Spleen (tissue), 11 donors: Measurements from ENCODE around the gene RMC1. TPM values are rescaled to one million over a fixed set of nuclear protein-coding genes. Genes with fewer than 3 reads are reported as not detected.

Experiments
- DNase-seq: peaks from one replicate; pipeline ENCODE4 v3.0.0-alpha.2; 2020
- H3K27ac ChIP-seq, 8 donors: fragments of 200-600 bp; sonication (generic) in 7 of 8; 1 replicate in 4 of 8; 2 replicates in 4 of 8; pipeline versions ENCODE4 v1.5.0 to v1.8.0; 2016 to 2021; ENCODE audit warnings: inconsistent platforms in 4 of 8, mild to moderate bottlenecking in 4 of 8, moderate library complexity in 1 of 8
- H3K27me3 ChIP-seq, 7 donors: fragments of 200-600 bp; sonication (generic) in 6 of 7; replicated peaks in 1 of 7; 1 replicate in 4 of 7; 2 replicates in 3 of 7; pipeline versions ENCODE4 v1.5.0 to v1.8.0; 2016 to 2021; ENCODE audit warnings: inconsistent platforms in 3 of 7, mild to moderate bottlenecking in 1 of 7
- H3K36me3 ChIP-seq, 6 donors: fragments of 200-600 bp; sonication (generic) in 5 of 6; 1 replicate in 4 of 6; 2 replicates in 2 of 6; pipeline versions ENCODE4 v1.5.0 to v1.8.0; 2016 to 2021; ENCODE audit warnings: inconsistent platforms in 2 of 6
- H3K4me1 ChIP-seq, 6 donors: fragments of 200-600 bp; sonication (generic) in 5 of 6; 1 replicate in 3 of 6; 2 replicates in 3 of 6; pipeline versions ENCODE4 v1.5.0 to v1.8.0; 2016 to 2021; ENCODE audit warnings: inconsistent platforms in 3 of 6
- H3K4me3 ChIP-seq, 8 donors: fragments of 200-600 bp; sonication (generic) in 7 of 8; 1 replicate in 4 of 8; 2 replicates in 4 of 8; pipeline versions ENCODE4 v1.5.0 to v1.8.0; 2016 to 2021; ENCODE audit warnings: inconsistent platforms in 4 of 8, mild to moderate bottlenecking in 4 of 8, moderate library complexity in 2 of 8
- H3K9me3 ChIP-seq, 8 donors: fragments of 200-600 bp; sonication (generic) in 7 of 8; 1 replicate in 4 of 8; 2 replicates in 4 of 8; pipeline versions ENCODE4 v1.5.0 to v1.8.0; 2016 to 2021; ENCODE audit warnings: inconsistent platforms in 4 of 8
- POLR2A ChIP-seq, 3 donors: fragments of 450-650 bp; IDR thresholded peaks; one replicate each; pipeline ENCODE4 v1.5.1; 2017; ENCODE audit warnings: antibody characterized with exemption in 3 of 3, mild to moderate bottlenecking in 1 of 3
- POLR2AphosphoS5 ChIP-seq, 3 donors: sonication (generic); formaldehyde crosslinking; IDR thresholded peaks; one replicate each; pipeline ENCODE4 v1.5.1; 2017; ENCODE audit warnings: antibody characterized with exemption in 3 of 3
- WGBS, 5 donors: extraction: QIAGEN DNeasy Blood & Tissue Kit in 3 of 5; methylation state at CpG; one replicate each; pipeline versions ENCODE4 v1.1.5 to v1.1.7; 2013 to 2018; 5-methylcytosine and 5-hydroxymethylcytosine counted together
- intact Hi-C: fragments of 100-400 bp; cut with DNase I; formaldehyde crosslinking; loops from one replicate; pipeline ENCODE4 v1.15.0; 2023; ENCODE audit warnings: low total_unique reads
- polyA plus RNA-seq, 3 donors: library from polyadenylated mRNA; stranded (reverse); fragments of 200-250 nt; gene quantifications; one replicate each; pipeline ENCODE4 v1.2.1, GENCODE V29; 2013
- total RNA-seq, 7 donors: library from RNA; depleted of rRNA in 3 of 7; stranded (reverse); fragments of >200 nt in 3 of 7; fragmentation: NEBNext Ultra II Directional in 4 of 7; extraction: Animal tissue kit (Norgen Biotek cat#: 25700) in 4 of 7; gene quantifications; one replicate each; pipeline versions ENCODE4 v1.1.0 to v1.2.1, GENCODE V29; 2016 to 2021
- TF ChIP-seq, protein P1 (sequence below), 11 experiments: fragments of 200-600 bp in 7 of 11; fragments of 450-650 bp in 4 of 11; sonication (generic) in 4 of 11; IDR thresholded peaks in 8 of 11; conservative IDR thresholded peaks in 3 of 11; 1 replicate in 7 of 11; 2 replicates in 4 of 11; pipeline versions ENCODE4 v1.4.0 to v1.8.0; 2016 to 2021; ENCODE audit warnings: antibody characterized with exemption in 11 of 11, inconsistent platforms in 4 of 11, mild to moderate bottlenecking in 1 of 11
- donor health status: healthy with polysubstance abuse.
- donor health status: DM: no; HTN: no; CAD: no; lungs with moderate emphysema.
- donor health status: DM: no; HTN: no; CAD: no.
- donor health status: Bipolar disorder and iron deficiency.
- donor health status: healthy.
- donor health status: DM: no; HTN: no; CAD: no.
- donor health status: DM: yes; HTN: yes; CAD: no.

Gene RMC1
- total and polyA plus RNA-seq, 10 donors, result 29.5 to 74.7 (median 45.2) TPM

DNA sequence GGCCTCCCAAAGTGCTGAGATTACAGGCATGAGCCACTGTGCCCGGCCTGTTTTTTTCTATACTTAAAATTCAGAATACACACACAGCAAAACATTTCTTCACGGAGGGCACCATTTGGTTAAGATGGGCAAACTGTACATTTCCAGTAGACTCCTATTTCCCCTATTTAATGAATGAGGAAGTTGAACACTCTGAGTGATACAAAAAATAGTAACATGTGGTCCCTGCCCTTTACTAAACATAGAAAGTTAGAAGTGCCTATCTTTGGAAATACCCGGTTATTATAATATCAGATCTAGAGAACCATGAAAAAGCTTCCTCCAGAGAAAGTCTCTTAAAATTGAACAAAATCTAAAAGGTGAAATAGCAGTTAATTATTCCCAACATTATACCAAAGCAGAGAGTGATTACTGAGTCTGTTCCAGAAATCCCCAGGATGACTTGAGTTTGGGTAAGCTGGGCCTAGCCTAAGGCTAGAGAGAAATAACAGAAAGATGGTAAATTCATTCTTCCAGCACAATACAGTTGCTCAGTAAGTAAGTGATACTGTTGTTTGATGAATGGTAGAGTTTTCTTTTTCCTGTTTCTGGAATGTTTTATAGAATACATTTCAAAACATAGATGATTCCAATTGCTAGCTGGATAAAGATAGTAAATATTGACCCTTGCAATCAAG is 23.3 kb upstream of the RMC1 start:
- WGBS, 5 donors, result 25 to 49% (median 33%) methylated on average over 3 of the region's 3 CpGs
- Histone ChIP-seq H3K9me3 (no peaks in the 10 kb centered on the region), H3K27ac (peak overlapping the region; percentile 30 to 77 (median 62)), H3K4me1 (peaks cover 0 to 63% (median 20%) of the 10 kb centered on the region in 6 donors), H3K36me3 (peaks cover 6 to 90% (median 73%) of the 10 kb centered on the region in 6 donors), H3K4me3 (peak overlapping the region in 1 of 8 donors; percentile 31), H3K27me3 (no peaks in the 10 kb centered on the region)
- intact Hi-C loops, result no loop called here
- TF ChIP-seq POLR2A (IDR thresholded peaks at IDR 0.05), result no peak
- TF ChIP-seq, protein P1, sequence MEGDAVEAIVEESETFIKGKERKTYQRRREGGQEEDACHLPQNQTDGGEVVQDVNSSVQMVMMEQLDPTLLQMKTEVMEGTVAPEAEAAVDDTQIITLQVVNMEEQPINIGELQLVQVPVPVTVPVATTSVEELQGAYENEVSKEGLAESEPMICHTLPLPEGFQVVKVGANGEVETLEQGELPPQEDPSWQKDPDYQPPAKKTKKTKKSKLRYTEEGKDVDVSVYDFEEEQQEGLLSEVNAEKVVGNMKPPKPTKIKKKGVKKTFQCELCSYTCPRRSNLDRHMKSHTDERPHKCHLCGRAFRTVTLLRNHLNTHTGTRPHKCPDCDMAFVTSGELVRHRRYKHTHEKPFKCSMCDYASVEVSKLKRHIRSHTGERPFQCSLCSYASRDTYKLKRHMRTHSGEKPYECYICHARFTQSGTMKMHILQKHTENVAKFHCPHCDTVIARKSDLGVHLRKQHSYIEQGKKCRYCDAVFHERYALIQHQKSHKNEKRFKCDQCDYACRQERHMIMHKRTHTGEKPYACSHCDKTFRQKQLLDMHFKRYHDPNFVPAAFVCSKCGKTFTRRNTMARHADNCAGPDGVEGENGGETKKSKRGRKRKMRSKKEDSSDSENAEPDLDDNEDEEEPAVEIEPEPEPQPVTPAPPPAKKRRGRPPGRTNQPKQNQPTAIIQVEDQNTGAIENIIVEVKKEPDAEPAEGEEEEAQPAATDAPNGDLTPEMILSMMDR (IDR thresholded peaks at IDR 0.05 in 8 of 11, conservative IDR thresholded peaks at IDR 0.05 in 3 of 11), result no peak
- DNase-seq, result no peak

DNA sequence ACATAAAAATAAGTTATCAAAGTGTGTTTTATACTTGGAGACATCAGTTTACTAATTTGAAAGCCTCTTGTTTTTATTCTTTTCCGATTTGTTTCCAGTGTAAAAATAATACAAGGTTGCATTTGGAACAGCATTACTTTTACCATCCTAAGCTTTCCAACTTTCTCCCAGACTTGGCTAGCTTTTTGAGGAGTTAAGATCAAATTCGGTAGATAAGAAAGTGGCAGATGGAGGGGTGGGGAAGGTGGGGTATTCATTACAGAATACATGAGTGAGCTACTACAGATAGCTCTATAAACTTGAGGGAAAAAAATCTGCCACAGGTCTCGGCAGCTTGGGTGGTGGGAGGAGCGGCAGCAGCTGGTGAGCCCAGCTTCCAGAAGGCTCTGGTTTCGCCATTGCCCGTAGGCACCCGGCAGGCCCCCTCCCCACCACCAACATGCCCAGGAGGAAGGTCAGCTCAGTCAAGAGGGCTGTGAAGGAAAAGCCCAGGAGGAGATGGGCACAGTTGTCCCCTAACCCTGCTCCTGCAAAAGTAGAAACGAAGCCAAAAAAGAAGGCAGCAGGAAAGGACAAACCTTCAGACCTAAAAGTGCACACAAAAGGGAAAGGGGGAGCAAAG is 18.6 kb upstream of the RMC1 start:
- Histone ChIP-seq H3K36me3 (peaks cover 2 to 43% (median 28%) of the 10 kb centered on the region in 6 donors), H3K27ac (peak overlapping the region in 2 of 8 donors; percentile 0 to 9), H3K27me3 (no peaks in the 10 kb centered on the region), H3K9me3 (no peaks in the 10 kb centered on the region), H3K4me3 (no peak overlapping the region), H3K4me1 (peaks cover 0 to 76% (median 25%) of the 10 kb centered on the region in 6 donors)
- intact Hi-C loops, result no loop called here
- 78 to 87% (median 83%) methylated on average over 8 of the region's 8 CpGs for WGBS, 5 donors
- TF ChIP-seq, protein P1 (IDR thresholded peaks at IDR 0.05 in 8 of 11, conservative IDR thresholded peaks at IDR 0.05 in 3 of 11), result no peak
- TF ChIP-seq POLR2AphosphoS5 (IDR thresholded peaks at IDR 0.05) (peak in 2 of 3 donors; percentile 15 to 47), POLR2A (IDR thresholded peaks at IDR 0.05) (no peak)
- no peak for DNase-seq

DNA sequence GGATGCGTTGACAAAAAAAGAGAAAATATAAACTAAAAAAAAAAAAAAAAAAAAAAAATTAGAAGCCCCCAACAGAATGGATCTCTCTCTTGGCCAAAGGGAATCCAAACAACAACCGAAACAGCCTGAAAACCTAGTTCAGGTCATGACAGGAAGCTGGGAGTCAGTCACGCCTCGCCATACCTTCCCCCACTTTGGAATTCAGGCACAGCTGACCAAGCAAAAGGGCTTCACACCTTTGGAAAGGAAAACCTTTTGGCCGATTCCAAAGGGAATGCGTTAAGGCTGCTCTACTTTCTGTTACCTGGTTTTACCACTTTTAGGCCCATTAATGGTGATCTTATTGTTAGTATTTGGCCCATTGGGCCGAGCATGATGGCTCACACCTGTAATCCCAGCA is 17.9 kb upstream of the RMC1 start:
- Histone ChIP-seq H3K27me3 (no peaks in the 10 kb centered on the region), H3K9me3 (no peaks in the 10 kb centered on the region), H3K36me3 (peaks cover 2 to 36% (median 22%) of the 10 kb centered on the region in 6 donors), H3K27ac (peak overlapping the region in 1 of 8 donors; percentile 9), H3K4me3 (no peak overlapping the region), H3K4me1 (peaks cover 0 to 76% (median 21%) of the 10 kb centered on the region in 6 donors)
- no peak for TF ChIP-seq POLR2A (IDR thresholded peaks at IDR 0.05)
- TF ChIP-seq POLR2AphosphoS5 (IDR thresholded peaks at IDR 0.05), result no peak
- TF ChIP-seq, protein P1 (IDR thresholded peaks at IDR 0.05 in 8 of 11, conservative IDR thresholded peaks at IDR 0.05 in 3 of 11), result no peak
- intact Hi-C loops, result no loop called here
- WGBS, 5 donors, result 90 to 97% (median 96%) methylated on average over 7 of the region's 7 CpGs
- no peak for DNase-seq
